Activated CD4-positive, alpha-beta memory T cell treated with anti-CD3 and anti-CD28 coated beads, Interleukin-2, amount 10 ng/mL, durations not matched to agents 7 days and 5 days (primary cell): Measurements from ENCODE around the gene AAMP. TPM values are rescaled to one million over a fixed set of nuclear protein-coding genes. Genes with fewer than 3 reads are reported as not detected.

Source experiments
- CTCF ChIA-PET: fragments of 350-600 bp; sonication (Branson Sonifier 250); formaldehyde crosslinking; loops from one replicate; lab custom pipeline; 2021; ENCODE audit warnings: antibody characterized with exemption, inconsistent platforms; lab: Charles Lee
- POLR2A ChIA-PET: fragments of 350-600 bp; sonication (Branson Sonifier 250); formaldehyde crosslinking; loops from one replicate; lab custom pipeline; 2021; ENCODE audit warnings: antibody characterized with exemption; lab: Charles Lee
- DNase-seq: peaks from one replicate; pipeline ENCODE4 v3.0.0-alpha.2; 2020
- H3K27ac Mint-ChIP-seq: one replicate; pipeline ENCODE4 v1.8.0; 2021; ENCODE audit warnings: mild to moderate bottlenecking, mixed read lengths
- H3K27me3 Mint-ChIP-seq: one replicate; pipeline ENCODE4 v1.8.0; 2021; ENCODE audit warnings: mixed read lengths
- H3K36me3 Mint-ChIP-seq: one replicate; pipeline ENCODE4 v1.8.0; 2021; ENCODE audit warnings: low read depth, mixed read lengths
- H3K4me1 Mint-ChIP-seq: one replicate; pipeline ENCODE4 v1.8.0; 2021; ENCODE audit warnings: mixed read lengths
- H3K4me3 Mint-ChIP-seq: one replicate; pipeline ENCODE4 v1.8.0; 2021; ENCODE audit warnings: mild to moderate bottlenecking, mixed read lengths
- H3K9me3 Mint-ChIP-seq: one replicate; pipeline ENCODE4 v1.8.0; 2021; ENCODE audit warnings: mixed read lengths
- total RNA-seq, 2 experiments: library from RNA; stranded (reverse); gene quantifications; one replicate each; pipeline ENCODE4 v1.2.3, GENCODE V29; 2021

Gene AAMP
- total RNA-seq, 2 experiments from 2014 or later: 44.2 to 46.8 TPM

- H3K36me3 Mint-ChIP-seq: no peaks in the 10 kb centered on the region
- ChIA-PET CTCF (interaction anchor here (1.3 to 1.7 kb wide), 3 partner anchors 11 to 50 kb away, joined by 3 to 7 read pairs (median 3); partner anchors contain the start of gene CATIP), POLR2A (interaction anchor here (0.6 kb wide), 1 partner anchor 14 kb away, joined by 3 read pairs; no protein-coding TSS in a partner anchor)
- no peak overlapping the region for H3K4me3 Mint-ChIP-seq
- peaks cover 10% of the 10 kb centered on the region for H3K27me3 Mint-ChIP-seq
- no peaks in the 10 kb centered on the region for H3K9me3 Mint-ChIP-seq
- DNase-seq: no peak
- peaks cover 11% of the 10 kb centered on the region for H3K4me1 Mint-ChIP-seq
- no peak overlapping the region for H3K27ac Mint-ChIP-seq
These were observed 36.4 kb upstream of the AAMP start for GRCh38 chr2:218306184-218306920.

DNA sequence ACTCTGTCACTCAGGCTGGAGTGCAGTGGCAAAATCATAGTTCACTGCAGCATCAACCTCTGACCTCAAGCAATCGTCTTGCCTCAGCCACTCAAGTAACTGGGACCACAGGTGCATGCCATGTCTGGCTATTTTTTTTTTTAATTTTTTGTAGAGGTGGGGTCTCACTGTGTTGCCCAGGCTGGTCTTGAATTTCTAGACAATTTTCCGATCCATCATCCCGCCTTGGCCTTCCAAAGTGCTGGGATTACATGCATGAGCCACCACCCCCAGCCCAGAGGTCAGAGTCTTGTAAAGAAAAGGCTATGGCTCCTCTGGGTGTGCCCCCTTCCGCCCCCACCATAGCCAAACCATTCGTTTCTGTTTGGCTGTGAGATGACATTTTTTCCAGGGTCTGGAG, 35.4 kb upstream of the AAMP start:
- Mint-ChIP-seq H3K4me3 (no peak overlapping the region), H3K27ac (no peak overlapping the region), H3K9me3 (no peaks in the 10 kb centered on the region), H3K36me3 (no peaks in the 10 kb centered on the region), H3K27me3 (peaks cover 10% of the 10 kb centered on the region), H3K4me1 (peaks cover 15% of the 10 kb centered on the region)
- POLR2A ChIA-PET: no interaction called here
- CTCF ChIA-PET: interaction anchor here (1.8 kb wide), 1 partner anchor 51 kb away, joined by 11 read pairs; the partner anchor contains the start of gene CATIP
- no peak for DNase-seq

DNA sequence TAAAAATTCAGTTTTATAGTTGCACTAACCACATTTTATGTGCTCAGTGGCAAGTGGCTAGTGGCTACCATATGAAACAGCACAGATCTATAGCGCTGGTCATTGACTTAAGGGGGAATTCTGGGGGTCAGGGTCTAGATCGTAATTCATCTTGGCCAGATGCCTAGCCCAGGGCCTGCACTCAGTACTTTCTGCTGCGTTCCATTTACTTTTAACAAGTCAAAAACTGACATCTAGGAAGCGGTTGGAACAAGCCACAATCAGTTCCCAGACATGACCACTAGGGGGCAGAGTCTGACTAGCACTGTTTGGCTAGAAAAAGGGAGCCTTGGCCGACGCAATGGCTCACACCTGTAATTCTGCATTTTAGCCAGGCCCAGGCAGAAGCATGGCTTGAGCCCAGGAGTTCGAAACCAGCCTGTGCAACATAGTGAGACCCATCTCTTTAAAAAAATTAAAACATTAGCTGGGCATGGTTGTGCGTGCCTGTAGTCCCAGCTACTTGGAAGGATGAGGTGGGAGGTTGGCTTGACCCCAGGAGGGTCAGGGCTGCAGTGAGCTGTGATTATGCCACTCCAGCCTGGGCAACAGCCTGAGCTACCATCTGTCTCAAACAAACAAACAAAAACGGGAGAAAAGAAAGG, 31.4 kb upstream of the AAMP start:
- Mint-ChIP-seq H3K27ac (no peak overlapping the region), H3K36me3 (no peaks in the 10 kb centered on the region), H3K4me1 (peaks cover 8% of the 10 kb centered on the region), H3K4me3 (no peak overlapping the region), H3K27me3 (no peaks in the 10 kb centered on the region), H3K9me3 (no peaks in the 10 kb centered on the region)
- CTCF ChIA-PET: interaction anchor here (0.6 to 3.8 kb wide), 23 partner anchors 8 to 502 kb away, joined by 3 to 40 read pairs (median 4); partner anchors contain the start of genes CATIP and TMBIM1
- POLR2A ChIA-PET: interaction anchor here (1.1 to 3.5 kb wide), 4 partner anchors 10 to 94 kb away, joined by 4 to 25 read pairs (median 6); no protein-coding TSS in a partner anchor
- peak; percentile 91 for DNase-seq

GRCh38 chr2:218300141-218300540, 30.2 kb upstream of the AAMP start:
- no peaks in the 10 kb centered on the region for H3K36me3 Mint-ChIP-seq
- no peak for DNase-seq
- no peaks in the 10 kb centered on the region for H3K9me3 Mint-ChIP-seq
- ChIA-PET CTCF (interaction anchor here (3.2 to 3.6 kb wide), 2 partner anchors 56 to 96 kb away, joined by 15 to 16 read pairs; partner anchors contain the start of gene CATIP), POLR2A (interaction anchor here (19.0 kb wide), 1 partner anchor 25 kb away, joined by 299 read pairs; the partner anchor contains the start of genes AAMP and PNKD)
- peaks cover 16% of the 10 kb centered on the region for H3K4me1 Mint-ChIP-seq
- H3K27ac Mint-ChIP-seq: no peak overlapping the region
- no peaks in the 10 kb centered on the region for H3K27me3 Mint-ChIP-seq
- H3K4me3 Mint-ChIP-seq: no peak overlapping the region

DNA sequence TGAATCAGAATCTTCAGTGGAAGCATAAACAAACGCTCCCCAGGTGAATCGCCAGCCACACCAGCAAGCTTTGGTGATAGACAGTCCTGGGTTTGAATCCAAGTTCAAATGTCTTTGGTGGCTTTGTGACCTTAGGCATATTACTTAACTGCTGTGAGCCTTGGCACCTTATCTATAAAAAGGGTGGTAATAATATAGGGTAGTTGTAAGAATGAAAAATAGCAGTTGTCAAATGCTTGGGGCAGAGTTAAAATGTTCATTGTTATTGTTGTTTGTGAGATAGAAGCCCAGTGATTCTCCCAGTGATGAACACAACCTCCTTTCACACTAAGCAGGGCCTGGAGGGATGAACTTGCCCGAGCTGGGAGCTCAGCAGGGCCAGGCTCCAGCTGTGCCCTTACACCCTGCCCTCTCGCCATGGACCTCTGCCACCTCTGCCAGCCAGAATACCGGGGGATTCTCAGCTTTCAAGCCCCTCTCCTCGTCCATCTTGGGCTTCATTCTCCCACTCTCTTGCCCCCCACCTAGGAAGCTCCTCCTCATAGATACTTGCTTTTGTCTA, 28.5 kb upstream of the AAMP start:
- DNase-seq: no peak
- ChIA-PET CTCF (interaction anchor here (0.9 to 11.2 kb wide), 5 partner anchors 12 to 98 kb away, joined by 3 to 126 read pairs (median 15); partner anchors contain the start of genes AAMP, CATIP and PNKD), POLR2A (interaction anchor here (1.2 to 19.0 kb wide), 3 partner anchors 9 to 106 kb away, joined by 3 to 299 read pairs (median 4); partner anchors contain the start of genes AAMP and PNKD)
- Mint-ChIP-seq H3K4me3 (no peak overlapping the region), H3K36me3 (no peaks in the 10 kb centered on the region), H3K4me1 (peaks cover 33% of the 10 kb centered on the region), H3K9me3 (no peaks in the 10 kb centered on the region), H3K27ac (no peak overlapping the region), H3K27me3 (no peaks in the 10 kb centered on the region)

GRCh38 chr2:218296847-218297246, 26.9 kb upstream of the AAMP start:
- CTCF ChIA-PET: interaction anchor here (0.6 to 11.2 kb wide), 7 partner anchors 10 to 351 kb away, joined by 3 to 126 read pairs (median 4); partner anchors contain the start of genes AAMP, CATIP and PNKD

DNA sequence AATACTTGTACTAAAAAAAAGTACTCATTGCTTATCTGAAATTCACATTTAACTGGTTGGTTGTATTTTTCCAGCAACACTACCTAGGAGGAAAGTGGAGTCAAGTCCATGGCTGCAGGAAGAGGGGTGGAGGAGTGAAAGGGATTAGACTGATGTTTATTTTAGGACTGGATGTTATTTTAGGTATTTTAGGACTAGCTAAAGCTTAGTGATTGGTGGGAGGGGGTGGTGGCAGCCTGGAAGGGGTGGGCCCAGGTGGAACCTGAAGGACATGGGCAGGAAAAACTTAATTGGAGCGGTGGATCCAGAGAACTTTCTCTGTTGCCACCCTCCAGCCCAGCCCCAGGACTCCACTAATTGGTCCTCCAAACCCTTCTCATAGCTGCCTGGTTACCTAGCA, 26.3 kb upstream of the AAMP start:
- Mint-ChIP-seq H3K27ac (no peak overlapping the region), H3K27me3 (no peaks in the 10 kb centered on the region), H3K9me3 (no peaks in the 10 kb centered on the region), H3K36me3 (peaks cover under 1% of the 10 kb centered on the region), H3K4me1 (peaks cover 37% of the 10 kb centered on the region), H3K4me3 (no peak overlapping the region)
- CTCF ChIA-PET: interaction anchor here (0.8 to 11.2 kb wide), 5 partner anchors 10 to 352 kb away, joined by 3 to 126 read pairs (median 4); partner anchors contain the start of genes AAMP and PNKD
- DNase-seq: no peak
- POLR2A ChIA-PET: interaction anchor here (0.8 to 19.0 kb wide), 4 partner anchors 10 to 101 kb away, joined by 3 to 299 read pairs (median 6); partner anchors contain the start of genes AAMP and PNKD

More at GRCh38 chr2:218296847-218297246, 26.9 kb upstream of the AAMP start:
- Mint-ChIP-seq H3K4me3 (no peak overlapping the region), H3K36me3 (no peaks in the 10 kb centered on the region), H3K9me3 (no peaks in the 10 kb centered on the region), H3K27ac (no peak overlapping the region), H3K27me3 (no peaks in the 10 kb centered on the region), H3K4me1 (peaks cover 43% of the 10 kb centered on the region)
- DNase-seq: no peak
- POLR2A ChIA-PET: interaction anchor here (1.1 to 19.0 kb wide), 2 partner anchors 22 to 100 kb away, joined by 3 to 299 read pairs; partner anchors contain the start of genes AAMP and PNKD

- H3K4me3 Mint-ChIP-seq: no peak overlapping the region
- no peaks in the 10 kb centered on the region for H3K27me3 Mint-ChIP-seq
- peaks cover 11% of the 10 kb centered on the region for H3K36me3 Mint-ChIP-seq
- DNase-seq: no peak
- POLR2A ChIA-PET: interaction anchor here (1.2 to 19.0 kb wide), 3 partner anchors 8 to 102 kb away, joined by 3 to 299 read pairs (median 9); partner anchors contain the start of genes AAMP and PNKD
- CTCF ChIA-PET: interaction anchor here (1.5 to 11.2 kb wide), 6 partner anchors 9 to 101 kb away, joined by 3 to 126 read pairs (median 8); partner anchors contain the start of genes AAMP and PNKD
- no peak overlapping the region for H3K27ac Mint-ChIP-seq
- peaks cover 45% of the 10 kb centered on the region for H3K4me1 Mint-ChIP-seq
- no peaks in the 10 kb centered on the region for H3K9me3 Mint-ChIP-seq
These were observed 25.1 kb upstream of the AAMP start for GRCh38 chr2:218295029-218295428.

- no peak overlapping the region for H3K4me3 Mint-ChIP-seq
- no peaks in the 10 kb centered on the region for H3K27me3 Mint-ChIP-seq
- H3K27ac Mint-ChIP-seq: no peak overlapping the region
- CTCF ChIA-PET: interaction anchor here (0.9 to 11.2 kb wide), 7 partner anchors 8 to 365 kb away, joined by 3 to 126 read pairs (median 5); partner anchors contain the start of genes AAMP, BCS1L and PNKD
- POLR2A ChIA-PET: interaction anchor here (1.2 to 19.0 kb wide), 4 partner anchors 8 to 103 kb away, joined by 3 to 299 read pairs (median 8); partner anchors contain the start of genes AAMP and PNKD
- H3K36me3 Mint-ChIP-seq: peaks cover 16% of the 10 kb centered on the region
- no peak for DNase-seq
- H3K9me3 Mint-ChIP-seq: no peaks in the 10 kb centered on the region
- peaks cover 50% of the 10 kb centered on the region for H3K4me1 Mint-ChIP-seq
These were observed 24.6 kb upstream of the AAMP start for GRCh38 chr2:218294430-218295022.

- H3K9me3 Mint-ChIP-seq: no peaks in the 10 kb centered on the region
- no peak overlapping the region for H3K27ac Mint-ChIP-seq
- CTCF ChIA-PET: interaction anchor here (0.6 to 11.2 kb wide), 14 partner anchors 7 to 366 kb away, joined by 3 to 126 read pairs (median 4); partner anchors contain the start of genes AAMP, BCS1L and PNKD
- POLR2A ChIA-PET: interaction anchor here (1.6 to 19.0 kb wide), 3 partner anchors 10 to 103 kb away, joined by 7 to 299 read pairs (median 17); partner anchors contain the start of genes AAMP and PNKD
- no peak overlapping the region for H3K4me3 Mint-ChIP-seq
- no peaks in the 10 kb centered on the region for H3K27me3 Mint-ChIP-seq
- DNase-seq: no peak
- H3K4me1 Mint-ChIP-seq: peaks cover 55% of the 10 kb centered on the region
- H3K36me3 Mint-ChIP-seq: peaks cover 19% of the 10 kb centered on the region
These were observed 23.9 kb upstream of the AAMP start for GRCh38 chr2:218293715-218294429.
